Measurements from ENCODE around the gene TGFBI.

TGFBI gene

DNA sequence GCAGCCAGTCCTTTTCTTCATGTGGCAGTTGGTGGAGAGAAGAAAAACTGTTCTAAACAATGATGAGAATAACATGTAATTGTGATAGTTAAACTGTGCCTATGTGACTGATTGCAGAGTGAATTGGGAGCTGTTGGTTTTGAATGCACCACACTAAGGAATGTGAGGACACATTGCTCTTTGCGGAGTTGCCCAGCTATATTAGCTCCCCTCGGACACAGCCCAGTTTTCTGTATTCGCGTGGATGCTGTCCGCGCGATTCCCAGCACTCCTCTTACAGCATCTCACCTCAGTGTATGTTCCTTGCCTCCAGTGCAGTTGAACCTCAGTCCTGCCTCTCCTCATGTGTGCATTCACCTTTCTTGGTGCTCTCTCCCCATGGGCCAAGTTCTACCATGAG is 32.2 kb downstream of the TGFBI start:
- Histone ChIP-seq H3F3A (ENCODE audit: control insufficient read depth, insufficient read depth) (no peaks in the 10 kb centered on the region), H3K27ac (ENCODE audit: low read depth, low read length) (no peak overlapping the region), H3K9me2 (replicated peaks; ENCODE audit: control insufficient read depth, low read length) (no peaks in the 10 kb centered on the region), H4K20me1 (ENCODE audit: control insufficient read depth, insufficient read depth, low read depth, low read length) (no peaks in the 10 kb centered on the region), H3K4me1 (ENCODE audit: control insufficient read depth, low read length) (peaks cover 17% of the 10 kb centered on the region), H3K4me2 (ENCODE audit: low read length) (no peak overlapping the region), H3K9me3 (ENCODE audit: control insufficient read depth, insufficient read depth, low read length) (no peaks in the 10 kb centered on the region), H3K4me3 (ENCODE audit: low read length) (no peak overlapping the region), H3K79me2 (ENCODE audit: control insufficient read depth, low read length) (no peaks in the 10 kb centered on the region), H3K27me3 (ENCODE audit: control insufficient read depth, low read length) (no peaks in the 10 kb centered on the region), H3K36me3 (ENCODE audit: control insufficient read depth, low read length) (no peaks in the 10 kb centered on the region)
- TF ChIP-seq, protein P1, sequence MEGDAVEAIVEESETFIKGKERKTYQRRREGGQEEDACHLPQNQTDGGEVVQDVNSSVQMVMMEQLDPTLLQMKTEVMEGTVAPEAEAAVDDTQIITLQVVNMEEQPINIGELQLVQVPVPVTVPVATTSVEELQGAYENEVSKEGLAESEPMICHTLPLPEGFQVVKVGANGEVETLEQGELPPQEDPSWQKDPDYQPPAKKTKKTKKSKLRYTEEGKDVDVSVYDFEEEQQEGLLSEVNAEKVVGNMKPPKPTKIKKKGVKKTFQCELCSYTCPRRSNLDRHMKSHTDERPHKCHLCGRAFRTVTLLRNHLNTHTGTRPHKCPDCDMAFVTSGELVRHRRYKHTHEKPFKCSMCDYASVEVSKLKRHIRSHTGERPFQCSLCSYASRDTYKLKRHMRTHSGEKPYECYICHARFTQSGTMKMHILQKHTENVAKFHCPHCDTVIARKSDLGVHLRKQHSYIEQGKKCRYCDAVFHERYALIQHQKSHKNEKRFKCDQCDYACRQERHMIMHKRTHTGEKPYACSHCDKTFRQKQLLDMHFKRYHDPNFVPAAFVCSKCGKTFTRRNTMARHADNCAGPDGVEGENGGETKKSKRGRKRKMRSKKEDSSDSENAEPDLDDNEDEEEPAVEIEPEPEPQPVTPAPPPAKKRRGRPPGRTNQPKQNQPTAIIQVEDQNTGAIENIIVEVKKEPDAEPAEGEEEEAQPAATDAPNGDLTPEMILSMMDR (IDR thresholded peaks at IDR 0.05; ENCODE audit: low read depth, low read length, poor library complexity, severe bottlenecking) = no peak
- no peak for TF ChIP-seq EZH2phosphoT487 (IDR thresholded peaks at IDR 0.05; ENCODE audit: borderline replicate concordance, low read length)

DNA sequence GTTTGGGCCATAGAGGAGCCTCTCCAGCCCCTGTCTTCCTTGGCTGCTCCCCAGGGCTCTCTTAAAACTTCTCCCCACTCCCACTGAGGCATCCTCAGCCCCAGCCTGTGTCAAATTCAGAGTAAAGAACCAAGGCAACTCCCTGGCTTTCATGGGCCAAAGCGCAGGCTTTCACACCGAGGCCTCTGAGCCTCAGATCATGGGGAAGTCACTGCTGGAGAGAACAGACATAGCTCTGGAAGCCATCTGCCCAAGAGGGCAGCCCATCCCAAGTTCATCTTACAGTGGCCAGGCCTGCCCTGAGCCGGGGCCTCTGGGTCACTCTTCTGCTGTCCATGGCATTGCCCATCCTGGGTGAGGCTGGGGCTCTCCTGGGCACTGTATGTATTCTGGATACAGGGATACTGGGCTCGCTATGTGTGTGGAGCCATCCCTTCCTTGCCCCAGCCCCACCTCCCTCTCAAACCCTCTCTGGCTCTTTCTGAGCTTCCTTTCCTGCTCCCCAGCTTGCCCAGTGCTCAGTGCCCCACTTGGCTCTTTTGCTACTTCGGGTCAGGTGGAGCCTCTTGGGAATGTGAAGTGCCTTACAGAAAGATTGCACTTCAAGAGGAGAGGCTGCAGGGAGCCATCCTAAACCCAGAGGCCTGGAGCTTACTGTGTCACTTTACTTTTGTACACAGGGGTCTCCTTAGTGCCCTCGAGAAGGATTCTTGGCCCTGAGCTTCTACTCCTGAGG is 33.0 kb downstream of the TGFBI start:
- no peak overlapping the region for H3K4me2 ChIP-seq (ENCODE audit: low read length)
- H3K4me1 ChIP-seq (ENCODE audit: control insufficient read depth, low read length) = peaks cover 17% of the 10 kb centered on the region
- H3K9me2 ChIP-seq (replicated peaks; ENCODE audit: control insufficient read depth, low read length) = no peaks in the 10 kb centered on the region
- no peaks in the 10 kb centered on the region for H3K79me2 ChIP-seq (ENCODE audit: control insufficient read depth, low read length)
- no peaks in the 10 kb centered on the region for H3F3A ChIP-seq (ENCODE audit: control insufficient read depth, insufficient read depth)
- no peaks in the 10 kb centered on the region for H3K9me3 ChIP-seq (ENCODE audit: control insufficient read depth, insufficient read depth, low read length)
- no peaks in the 10 kb centered on the region for H3K36me3 ChIP-seq (ENCODE audit: control insufficient read depth, low read length)
- no peaks in the 10 kb centered on the region for H4K20me1 ChIP-seq (ENCODE audit: control insufficient read depth, insufficient read depth, low read depth, low read length)
- no peak overlapping the region for H3K27ac ChIP-seq (ENCODE audit: low read depth, low read length)
- TF ChIP-seq, protein P1 (IDR thresholded peaks at IDR 0.05; ENCODE audit: low read depth, low read length, poor library complexity, severe bottlenecking) = no peak
- TF ChIP-seq EZH2phosphoT487 (IDR thresholded peaks at IDR 0.05; ENCODE audit: borderline replicate concordance, low read length) = no peak
- no peak overlapping the region for H3K4me3 ChIP-seq (ENCODE audit: low read length)
- no peaks in the 10 kb centered on the region for H3K27me3 ChIP-seq (ENCODE audit: control insufficient read depth, low read length)

DNA sequence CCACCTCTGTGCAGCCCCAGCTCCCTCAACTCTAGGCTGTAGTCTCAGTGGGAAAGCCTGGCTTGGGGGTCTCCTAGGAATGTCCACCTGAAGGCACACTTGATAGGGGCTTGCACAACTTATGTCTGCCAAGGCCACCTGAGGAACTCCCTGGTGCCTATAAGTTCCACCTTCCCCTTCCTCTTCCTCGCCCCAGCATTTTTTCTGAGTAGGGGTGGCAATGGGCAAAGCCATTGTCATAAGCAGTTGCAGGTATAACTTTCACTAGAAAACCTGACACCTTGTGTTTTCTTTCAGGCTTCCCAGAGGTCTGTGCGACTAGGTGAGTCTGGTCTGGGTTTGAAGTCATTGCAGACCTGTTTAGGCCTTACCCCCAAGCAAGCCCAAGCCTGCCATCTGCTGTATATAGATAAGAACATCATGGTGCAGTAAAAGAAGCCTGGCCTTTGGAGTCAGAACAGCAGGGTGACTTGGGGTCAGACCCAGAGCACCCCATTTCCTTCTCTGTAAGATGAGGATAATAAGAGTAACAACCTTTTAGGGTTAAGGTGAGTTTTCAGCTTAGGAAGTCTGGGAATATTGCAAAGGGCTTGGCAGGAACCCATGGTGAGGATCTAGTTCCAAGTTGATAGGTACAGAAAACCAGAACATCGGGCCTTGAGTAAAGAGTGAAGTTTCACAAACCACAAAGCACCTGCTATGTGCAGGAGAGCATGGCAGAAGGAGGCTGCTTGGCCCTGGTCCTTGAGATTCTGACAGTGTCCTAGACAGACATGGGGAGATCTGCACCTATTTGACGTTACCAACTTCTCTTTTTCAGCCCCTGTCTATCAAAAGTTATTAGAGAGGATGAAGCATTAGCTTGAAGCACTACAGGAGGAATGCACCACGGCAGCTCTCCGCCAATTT is 33.8 kb downstream of the TGFBI start:
- no peaks in the 10 kb centered on the region for H4K20me1 ChIP-seq (ENCODE audit: control insufficient read depth, insufficient read depth, low read depth, low read length)
- no peak overlapping the region for H3K4me3 ChIP-seq (ENCODE audit: low read length)
- H3K4me2 ChIP-seq (ENCODE audit: low read length) = peak overlapping the region; percentile 34
- H3K9me3 ChIP-seq (ENCODE audit: control insufficient read depth, insufficient read depth, low read length) = no peaks in the 10 kb centered on the region
- H3K36me3 ChIP-seq (ENCODE audit: control insufficient read depth, low read length) = no peaks in the 10 kb centered on the region
- H3K9me2 ChIP-seq (replicated peaks; ENCODE audit: control insufficient read depth, low read length) = no peaks in the 10 kb centered on the region
- no peak for TF ChIP-seq EZH2phosphoT487 (IDR thresholded peaks at IDR 0.05; ENCODE audit: borderline replicate concordance, low read length)
- TF ChIP-seq, protein P1 (IDR thresholded peaks at IDR 0.05; ENCODE audit: low read depth, low read length, poor library complexity, severe bottlenecking) = peak; percentile 73
- H3K27ac ChIP-seq (ENCODE audit: low read depth, low read length) = no peak overlapping the region
- H3F3A ChIP-seq (ENCODE audit: control insufficient read depth, insufficient read depth) = no peaks in the 10 kb centered on the region
- H3K27me3 ChIP-seq (ENCODE audit: control insufficient read depth, low read length) = no peaks in the 10 kb centered on the region
- peaks cover 17% of the 10 kb centered on the region for H3K4me1 ChIP-seq (ENCODE audit: control insufficient read depth, low read length)
- H3K79me2 ChIP-seq (ENCODE audit: control insufficient read depth, low read length) = no peaks in the 10 kb centered on the region

All from DOHH2 (cell line).